K562 (cell line): ENCODE results near the gene DGKA. TPM values are rescaled to one million over a fixed set of nuclear protein-coding genes. Genes with fewer than 3 reads are reported as not detected.

Experiments used
- ARID3B ChIP-seq: fragments of 250-450 bp; sonication (Bioruptor Pico); IDR thresholded peaks from 2 replicates; pipeline ENCODE4 v1.4.0; 2020; ENCODE audit warnings: borderline replicate concordance
- ASH1L ChIP-seq: fragments of 450-650 bp; IDR thresholded peaks from 2 replicates; pipeline ENCODE4 v1.6.1; 2018; ENCODE audit warnings: borderline replicate concordance, mild to moderate bottlenecking, low read depth; ENCODE audit not compliant: partially characterized antibody
- BRD9 ChIP-seq: fragments of 450-650 bp; IDR thresholded peaks from 2 replicates; pipeline ENCODE4 v1.6.1; 2018; ENCODE audit warnings: low read depth; ENCODE audit not compliant: partially characterized antibody
- ID3 ChIP-seq, 2 experiments: fragments of 250-450 bp in 1 of 2; fragments of 450-650 bp in 1 of 2; sonication (Bioruptor Pico) in 1 of 2; IDR thresholded peaks; 2 replicates each; pipeline versions ENCODE4 v1.6.1 to v1.8.0; 2016 to 2021; ENCODE audit warnings: mild to moderate bottlenecking in 2 of 2, moderate library complexity in 2 of 2, missing compliant biosample characterization in 1 of 2, missing genetic modification characterization in 1 of 2
- MLLT1 ChIP-seq, 2 experiments: fragments of 450-650 bp; IDR thresholded peaks; 2 replicates each; pipeline ENCODE4 v1.6.1; 2016
- NFE2L1 ChIP-seq: fragments of 450-650 bp; IDR thresholded peaks from 2 replicates; pipeline ENCODE4 v1.6.1; 2016; ENCODE audit warnings: missing genetic modification characterization, low read depth, mild to moderate bottlenecking, missing compliant biosample characterization, moderate library complexity, borderline replicate concordance
- NKRF ChIP-seq: fragments of 450-650 bp; IDR thresholded peaks from 2 replicates; pipeline ENCODE4 v1.6.1; 2016; ENCODE audit warnings: borderline replicate concordance
- NR1H2 ChIP-seq: sonication (generic); formaldehyde crosslinking; IDR thresholded peaks from 2 replicates; pipeline ENCODE4 v1.4.0; 2020; ENCODE audit warnings: mild to moderate bottlenecking, missing genetic modification reagents
- OTX1 ChIP-seq: fragments of 450-650 bp; formaldehyde crosslinking; IDR thresholded peaks from 2 replicates; pipeline ENCODE4 v1.4.0; 2022; ENCODE audit warnings: mild to moderate bottlenecking
- PBX2 ChIP-seq, 2 experiments: IDR thresholded peaks in 1 of 2; conservative IDR thresholded peaks in 1 of 2; 2 replicates each; pipeline ENCODE4 v1.6.1; 2016; ENCODE audit warnings: low read depth in 2 of 2, mild to moderate bottlenecking in 1 of 2, missing compliant biosample characterization in 1 of 2, missing genetic modification characterization in 1 of 2, moderate library complexity in 1 of 2
- POLR2A ChIP-seq: fragments of 450-650 bp; conservative IDR thresholded peaks from 2 replicates; pipeline ENCODE4 v1.6.1; 2016
- POLR2B ChIP-seq: fragments of 450-650 bp; IDR thresholded peaks from 2 replicates; pipeline ENCODE4 v1.6.1; 2018; ENCODE audit warnings: low read depth; ENCODE audit not compliant: partially characterized antibody
- POLR2H ChIP-seq: IDR thresholded peaks from 2 replicates; pipeline ENCODE4 v1.6.1; 2016; ENCODE audit warnings: missing genetic modification characterization, low read depth, mild to moderate bottlenecking, control low read depth, missing compliant biosample characterization, moderate library complexity
- SMARCA5 ChIP-seq: fragments of 450-650 bp; IDR thresholded peaks from 2 replicates; pipeline ENCODE4 v1.6.1; 2016
- SRSF1 ChIP-seq: fragments of 200-400 bp; formaldehyde crosslinking; IDR thresholded peaks from 2 replicates; pipeline ENCODE4 v1.6.1; 2017; ENCODE audit warnings: mild to moderate bottlenecking, low read depth, low read length, moderate library complexity
- ZNF253 ChIP-seq: fragments of 250-450 bp; sonication (Bioruptor Pico); conservative IDR thresholded peaks from 2 replicates; pipeline ENCODE4 v1.6.1; 2021; ENCODE audit warnings: mild to moderate bottlenecking
- ZNF583 ChIP-seq: fragments of 250-450 bp; sonication (Bioruptor Pico); IDR thresholded peaks from 2 replicates; pipeline ENCODE4 v1.4.0; 2020
- polyA plus RNA-seq, 8 experiments: library from polyadenylated mRNA; depleted of rRNA in 4 of 8; stranded (reverse) in 5 of 8; unstranded in 3 of 8; fragments of >200 nt; fragmentation: Nextera tagmentation in 2 of 8; fragmentation: Illumina TruSeq in 1 of 8; extraction: Ambion mirVana in 2 of 8; extraction: Trizol in 1 of 8; gene quantifications; 2 replicates each; pipeline versions ENCODE4 v1.2.1 to v1.2.3, GENCODE V29; 2011 to 2014; ENCODE audit warnings: inconsistent platforms in 1 of 8, missing spikeins in 1 of 8
- total RNA-seq, 7 experiments: library from RNA; depleted of rRNA in 6 of 7; stranded (reverse); fragments of >200 nt in 6 of 7; fragmentation: Illumina TruSeq in 2 of 7; extraction: Trizol in 2 of 7; gene quantifications; 2 replicates each; pipeline versions ENCODE4 v1.2.1 to v1.2.3, GENCODE V29; 2011 to 2021; ENCODE audit warnings: low replicate concordance in 1 of 7

The DGKA gene
- total and polyA plus RNA-seq, 9 of the 15 experiments (the other 6 are each of a cell fraction or from before 2014, with no cell fraction given): 3.4 to 12.4 (median 6.2) TPM

- TF ChIP-seq NKRF: peak; percentile 93
- TF ChIP-seq NR1H2 (CRISPR knock-in tag): no peak
- no peak for TF ChIP-seq ZNF253 (CRISPR knock-in tag)
- TF ChIP-seq SMARCA5: peak; percentile 89
- TF ChIP-seq ASH1L: peak; percentile 51
- TF ChIP-seq ID3 (CRISPR knock-in tag; IDR thresholded peaks at IDR 0.05): no peak
- TF ChIP-seq ID3 (tag; IDR thresholded peaks at IDR 0.05): 0 out of 2 replicates have a peak, but pooled peaks have one; percentile 42
- TF ChIP-seq PBX2 (CRISPR knock-in tag; IDR thresholded peaks at IDR 0.05; ENCODE audit: low read depth): no peak
- TF ChIP-seq PBX2 (tag; conservative IDR thresholded peaks at IDR 0.05; ENCODE audit: low read depth): no peak
- no peak for TF ChIP-seq SRSF1
- peak; percentile 81; the same call in 1 of the 2 replicates for TF ChIP-seq POLR2H (tag)
- peak; percentile 59 for TF ChIP-seq POLR2A
- TF ChIP-seq ZNF583: 0 out of 2 replicates have a peak, but pooled peaks have one; percentile 14
- peak; percentile 90 for TF ChIP-seq OTX1 (CRISPR knock-in tag)
- peak; percentile 94 for TF ChIP-seq BRD9
- no peak for TF ChIP-seq ARID3B (CRISPR knock-in tag)
- peak; percentile 96 to 97 for TF ChIP-seq MLLT1 (IDR thresholded peaks at IDR 0.05)
- TF ChIP-seq POLR2B: peak; percentile 85
- TF ChIP-seq NFE2L1 (tag): no peak
Observed at GRCh38 chr12:55972911-55973598, 42.1 kb downstream of the DGKA start (continued).
